ENCODE results near the gene IL37.

IL37 gene

GRCh38 chr2:112960230-112960825 lies 49.4 kb downstream of the IL37 start:
- DNase-seq (ENCODE audit: low read depth in 2 of 2), result no peak

- no peak for DNase-seq (ENCODE audit: low read depth in 2 of 2)
Measured at GRCh38 chr2:112962308-112963175, 51.6 kb downstream of the IL37 start.

- DNase-seq (ENCODE audit: low read depth in 2 of 2), result no peak
Measured at GRCh38 chr2:112967023-112967422, 56.1 kb downstream of the IL37 start.

All from activated CD8-positive, alpha-beta memory T cell treated with anti-CD3 and anti-CD28 coated beads for 4 hours (primary cell).